Midbrain (tissue), 1 donor: ENCODE measurements around the gene USP6NL.

Experiments
- DNase-seq: peaks from one replicate; lab custom pipeline; 2025; lab: John Stamatoyannopoulos, UW

Gene USP6NL

GRCh38 chr10:11593612-11594011 lies 17.8 kb downstream of the USP6NL start:
- DNase-seq = no peak

GRCh38 chr10:11589738-11590137 lies 21.7 kb downstream of the USP6NL start:
- no peak for DNase-seq

DNA sequence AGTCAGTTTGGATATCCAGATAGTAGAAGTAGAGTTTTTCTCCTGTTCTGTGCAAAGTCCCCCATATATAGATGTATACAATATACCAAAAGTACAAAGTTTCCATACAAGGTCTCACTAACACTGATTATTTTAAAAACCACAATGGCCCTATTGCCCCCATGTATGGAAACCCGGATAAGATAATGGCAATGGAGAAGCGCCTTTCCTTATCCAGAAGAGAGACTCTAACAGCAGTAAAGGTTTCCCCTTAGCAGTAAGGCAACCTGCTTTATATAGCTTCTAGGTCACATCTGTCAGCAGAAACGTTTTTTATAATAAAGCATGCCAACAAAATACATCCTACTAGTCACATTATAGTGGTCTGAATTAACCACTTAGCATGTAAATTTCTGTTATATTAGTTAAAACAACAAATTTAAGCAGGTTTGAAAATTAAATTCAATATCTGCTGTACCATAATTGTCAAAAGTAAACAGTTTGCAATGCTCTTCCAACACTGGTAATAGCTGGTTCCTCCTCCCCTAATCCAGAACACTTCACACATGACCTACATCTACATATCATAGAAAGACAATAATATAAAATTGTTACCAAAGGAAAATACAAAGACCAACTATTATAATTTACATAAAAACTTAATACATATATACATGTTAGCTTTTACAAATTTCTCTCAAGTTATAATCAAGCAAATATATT lies 22.4 kb downstream of the USP6NL start:
- DNase-seq = no peak

DNA sequence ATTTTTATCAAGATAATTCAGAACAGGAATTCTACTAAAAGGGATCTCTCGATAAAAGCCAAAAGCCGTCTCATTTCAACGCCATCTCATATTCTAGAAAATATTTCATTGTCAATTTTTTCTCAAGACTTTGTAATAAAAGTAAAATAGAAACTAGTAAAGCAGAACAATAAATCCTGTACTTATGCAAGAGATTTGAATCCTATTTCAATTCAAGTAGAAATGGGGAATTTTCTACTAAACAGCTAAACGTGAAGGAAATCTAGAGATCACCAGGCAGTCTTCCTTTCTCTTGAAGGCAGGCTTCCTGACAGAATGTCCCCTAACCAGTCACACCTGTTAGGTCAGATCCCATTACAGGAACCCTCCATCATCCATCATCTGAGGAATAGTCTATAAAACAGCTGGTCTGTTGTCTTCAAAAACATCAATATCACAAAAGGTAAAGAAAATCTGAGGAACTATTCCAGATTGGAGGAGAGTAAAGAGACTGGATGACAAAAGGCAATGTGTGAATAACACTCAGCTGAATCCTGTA lies 23.7 kb downstream of the USP6NL start:
- no peak for DNase-seq

GRCh38 chr10:11586170-11586569 lies 25.3 kb downstream of the USP6NL start:
- no peak for DNase-seq

- no peak for DNase-seq
These were observed 30.2 kb downstream of the USP6NL start for GRCh38 chr10:11581213-11581612.

GRCh38 chr10:11579885-11580284 lies 31.6 kb downstream of the USP6NL start:
- DNase-seq = no peak

- DNase-seq = no peak
These were observed 32.6 kb downstream of the USP6NL start for GRCh38 chr10:11578802-11579255.

DNA sequence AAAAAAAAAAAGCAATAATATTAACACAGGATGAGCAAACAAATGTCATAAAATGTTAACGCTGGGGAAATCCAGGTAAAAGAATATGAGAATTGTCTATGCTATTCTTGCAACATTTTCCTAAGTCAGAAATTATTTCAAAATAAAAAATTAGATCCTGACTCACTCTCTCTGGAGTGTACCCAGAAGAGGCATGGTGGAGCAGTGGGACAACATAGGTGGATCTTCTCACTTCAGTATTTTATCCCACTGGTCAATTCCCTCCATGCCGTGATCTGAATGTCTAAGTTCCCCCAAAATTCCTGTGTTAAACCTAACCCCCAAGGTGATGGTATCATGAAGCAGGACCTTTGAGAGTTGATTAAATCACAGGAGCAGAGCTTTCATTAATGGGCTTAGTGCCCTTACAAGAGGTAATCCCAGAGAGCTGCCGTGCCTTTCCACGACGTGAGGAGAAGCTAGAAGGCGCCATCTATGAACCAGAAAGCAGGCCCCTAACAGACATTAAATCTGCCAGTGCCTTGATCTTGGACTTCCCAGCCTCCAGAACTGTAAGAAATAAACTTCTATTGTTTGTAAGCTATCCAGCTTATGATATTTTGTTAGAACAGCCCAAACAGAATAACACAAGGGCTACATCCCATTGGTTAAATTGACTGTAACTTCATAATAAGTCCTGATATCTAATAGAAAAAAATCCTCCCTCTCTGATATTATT lies 35.2 kb downstream of the USP6NL start:
- DNase-seq = no peak

DNA sequence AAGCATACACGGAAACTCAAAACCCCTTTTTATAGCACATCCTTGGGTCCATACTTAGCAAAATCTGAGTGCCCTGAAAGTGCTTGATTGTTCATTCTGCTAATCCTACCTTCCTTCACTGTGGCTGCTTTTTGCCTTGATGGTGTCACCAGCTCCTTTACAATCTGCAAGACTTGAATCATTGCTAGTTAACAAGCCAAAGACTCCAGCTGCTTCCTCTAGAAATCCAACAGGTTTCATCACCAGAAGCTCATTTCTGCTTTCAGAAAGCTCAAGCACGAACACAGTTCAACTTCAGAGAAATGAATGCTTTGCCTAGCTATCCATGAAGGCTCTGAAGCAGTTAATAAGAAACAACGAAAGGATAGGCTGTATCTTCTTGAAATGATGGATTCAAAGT lies 38.0 kb downstream of the USP6NL start:
- peak; percentile 21 for DNase-seq

- no peak for DNase-seq
These were observed 40.7 kb downstream of the USP6NL start for GRCh38 chr10:11570751-11571150.

DNA sequence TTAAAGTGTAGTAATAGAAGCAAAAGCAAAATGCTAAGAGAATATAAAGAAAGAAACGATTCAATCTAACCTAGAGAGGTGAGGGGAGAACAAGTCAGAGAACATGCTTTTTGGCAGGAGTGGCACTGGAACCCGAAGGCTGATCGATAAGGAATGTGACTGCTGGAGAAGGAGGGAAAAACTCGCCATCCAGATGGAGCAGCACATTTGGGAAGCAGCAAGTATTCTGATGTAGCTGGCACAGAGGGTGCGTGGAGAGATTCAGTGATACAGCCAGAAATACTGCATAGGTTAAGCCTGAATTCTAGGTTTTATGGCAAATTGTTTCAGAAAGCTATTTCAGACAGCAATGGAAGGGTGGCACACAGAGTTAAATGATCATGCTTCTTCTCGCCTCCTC lies 42.0 kb downstream of the USP6NL start:
- no peak for DNase-seq

DNA sequence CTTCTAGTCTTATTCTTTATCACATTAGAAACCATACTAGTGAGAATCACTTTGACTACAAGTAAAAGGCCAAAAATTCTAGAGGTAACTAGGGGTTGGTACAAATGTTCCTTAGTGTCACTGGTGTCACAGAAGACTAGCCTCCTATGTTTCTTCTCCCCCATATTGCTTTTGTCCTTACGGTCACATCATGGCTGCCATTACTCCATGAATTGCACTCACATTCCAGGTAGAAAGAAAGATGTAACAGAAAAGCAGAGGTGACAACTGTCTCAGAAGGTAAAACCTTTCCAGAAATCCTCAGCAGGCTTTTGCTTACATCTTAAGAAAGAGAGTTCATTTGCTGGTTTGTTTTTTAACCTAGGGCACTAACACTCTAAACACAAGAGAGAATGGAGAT lies 42.9 kb downstream of the USP6NL start:
- DNase-seq = no peak

GRCh38 chr10:11564741-11565140 lies 46.7 kb downstream of the USP6NL start:
- no peak for DNase-seq

GRCh38 chr10:11563936-11564335 lies 47.5 kb downstream of the USP6NL start:
- DNase-seq = no peak

GRCh38 chr10:11562888-11563287 lies 48.6 kb downstream of the USP6NL start:
- no peak for DNase-seq

- DNase-seq = peak; percentile 6
These were observed 51.3 kb downstream of the USP6NL start for GRCh38 chr10:11560076-11560709.

- DNase-seq = no peak
These were observed 53.5 kb downstream of the USP6NL start for GRCh38 chr10:11557967-11558366.

DNA sequence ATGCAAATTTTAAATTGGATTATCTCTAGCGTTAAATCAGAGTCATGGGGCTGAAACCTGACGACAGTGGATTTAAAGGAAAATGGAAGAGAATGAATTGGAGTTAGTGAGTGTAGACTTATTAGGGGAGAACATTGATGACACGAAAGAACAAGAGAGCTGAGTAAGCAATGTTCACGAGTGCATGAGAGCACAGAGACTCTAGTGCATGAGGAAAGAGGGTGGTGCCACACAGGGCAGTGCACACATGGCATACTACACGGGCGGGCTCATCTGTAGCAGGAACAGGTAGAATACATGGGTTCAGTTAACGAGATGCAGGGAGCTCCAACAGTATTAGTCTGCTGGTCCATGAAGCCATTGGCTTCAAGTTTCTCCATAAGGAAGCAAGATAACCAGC lies 53.9 kb downstream of the USP6NL start:
- no peak for DNase-seq

- no peak for DNase-seq
These were observed 55.9 kb downstream of the USP6NL start for GRCh38 chr10:11555556-11555955.

DNA sequence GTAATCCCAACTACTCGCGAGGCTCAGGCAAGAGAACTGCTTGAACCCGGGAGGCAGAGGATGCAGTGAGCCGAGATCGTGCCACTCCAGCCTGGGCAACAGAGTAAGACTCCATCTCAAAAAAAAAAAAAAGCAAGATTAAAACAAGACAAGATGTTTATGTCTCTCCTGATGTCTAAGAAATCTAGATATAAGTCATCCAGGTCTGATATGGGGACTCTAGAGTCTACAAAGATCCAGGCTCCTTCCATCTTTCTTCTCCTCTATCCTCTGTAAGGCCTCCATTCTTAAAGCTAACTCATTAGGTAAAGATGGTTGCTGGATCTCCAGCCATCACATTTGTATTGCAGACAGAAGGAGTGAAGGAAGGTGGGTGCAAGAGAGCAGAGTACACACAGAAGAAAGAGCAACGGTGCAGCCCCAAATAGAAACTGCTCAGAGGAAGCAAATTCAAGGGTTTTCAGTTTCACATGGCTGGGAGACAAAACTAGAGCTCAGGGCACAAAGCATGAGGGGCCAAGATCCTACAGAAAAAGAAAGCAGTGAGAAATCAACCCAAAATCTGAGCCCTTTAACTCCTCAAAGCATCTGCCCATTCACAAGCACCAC lies 57.6 kb downstream of the USP6NL start:
- no peak for DNase-seq

GRCh38 chr10:11551916-11552602 lies 59.4 kb downstream of the USP6NL start:
- no peak for DNase-seq
